AML-193 (cell line): Measurements from ENCODE around the gene CELSR1.
A peak's percentile ranks its signal among the peaks of the same experiment; 100 is the strongest.

Source experiments
- DNase-seq, 2 experiments: peaks; one replicate each; lab custom pipeline; 2025; lab: John Stamatoyannopoulos, UW

Gene CELSR1

DNA sequence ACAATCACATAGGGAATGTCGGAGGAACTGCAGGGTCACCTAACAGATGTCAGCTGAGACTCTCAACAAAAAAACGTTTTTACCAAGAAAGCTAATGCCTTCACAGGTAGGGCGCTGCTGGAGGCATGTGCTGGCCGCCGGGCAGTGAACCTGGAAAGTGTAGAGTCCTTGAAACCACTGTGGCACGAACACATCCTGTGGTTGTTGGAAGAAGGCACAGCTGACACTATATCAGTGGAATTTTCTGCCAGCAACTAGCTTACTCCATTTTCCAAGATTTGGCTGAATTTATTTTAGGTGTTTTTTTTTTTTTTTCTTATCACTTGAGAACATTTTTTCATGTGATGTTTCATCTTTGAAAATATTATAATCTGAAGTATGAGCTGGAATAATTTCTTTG is 187.7 kb downstream of the CELSR1 start:
- DNase-seq, result no peak

DNA sequence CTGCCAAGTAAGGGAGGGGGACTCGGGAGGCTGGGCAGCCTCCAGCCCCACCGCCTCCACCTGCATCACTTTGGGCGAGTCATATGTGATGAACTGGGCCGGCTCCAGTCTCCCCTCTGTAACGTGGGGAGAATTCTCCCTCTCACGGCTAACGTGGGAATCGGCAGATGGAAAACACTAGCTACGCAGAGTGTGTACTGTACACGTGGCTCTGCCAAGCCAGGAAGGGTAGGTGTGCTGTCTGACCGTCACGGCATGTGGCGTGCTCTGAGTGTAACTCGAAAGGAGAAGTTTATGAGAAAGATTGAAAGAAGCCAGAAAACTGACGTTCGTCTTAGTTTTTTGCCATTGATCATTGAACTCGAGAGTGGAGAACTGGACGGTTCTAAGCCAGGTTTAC is 188.2 kb downstream of the CELSR1 start:
- DNase-seq, result no peak

DNA sequence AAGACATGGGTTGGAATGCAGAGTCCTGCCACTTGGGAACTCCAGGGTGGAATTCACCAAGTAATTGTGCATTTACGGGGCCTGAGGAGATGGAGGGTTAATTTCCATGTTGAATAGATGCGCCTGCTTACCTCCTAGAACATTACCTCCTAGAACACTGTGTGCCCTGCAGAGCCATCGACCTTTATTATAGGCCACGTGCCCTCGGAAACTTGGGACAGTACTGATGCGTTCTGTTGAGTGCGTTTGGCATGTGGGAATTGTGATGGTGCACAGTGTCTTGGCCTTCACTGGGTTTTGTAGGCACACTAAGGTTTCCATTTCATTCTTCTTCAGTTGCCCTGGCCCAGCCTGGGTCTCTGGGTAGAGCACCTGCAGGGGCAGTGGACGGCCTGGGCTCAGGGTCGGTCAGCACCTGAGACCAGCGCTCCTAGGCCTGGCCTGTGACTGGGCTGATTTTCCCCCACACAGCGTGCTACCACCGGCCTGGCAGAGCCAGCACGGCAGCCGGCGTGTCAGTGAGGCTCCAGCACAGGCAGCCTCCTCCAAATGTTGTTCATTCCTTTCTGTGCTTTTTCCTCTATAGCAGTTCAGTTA is 189.2 kb downstream of the CELSR1 start:
- no peak for DNase-seq

DNA sequence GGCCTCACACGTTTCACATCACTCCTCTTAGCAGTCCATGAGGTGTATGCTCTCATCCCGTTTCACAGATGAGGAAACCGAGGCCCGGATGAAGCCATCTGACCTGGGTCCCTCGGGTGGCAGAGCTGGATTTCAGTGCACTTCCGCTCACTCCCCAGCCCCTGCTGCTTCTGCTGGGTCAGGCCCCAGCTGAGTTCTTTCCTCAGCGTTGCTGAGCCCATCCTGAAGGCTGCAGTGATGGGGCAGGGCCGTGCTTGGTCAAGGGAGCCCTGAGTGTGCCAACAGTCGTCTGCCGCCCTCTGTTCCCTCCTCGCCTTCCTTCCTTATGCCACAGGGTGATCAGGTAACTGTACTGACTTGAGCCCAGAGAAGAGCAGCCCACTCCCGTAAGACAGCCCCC is 189.8 kb downstream of the CELSR1 start:
- DNase-seq, result no peak

DNA sequence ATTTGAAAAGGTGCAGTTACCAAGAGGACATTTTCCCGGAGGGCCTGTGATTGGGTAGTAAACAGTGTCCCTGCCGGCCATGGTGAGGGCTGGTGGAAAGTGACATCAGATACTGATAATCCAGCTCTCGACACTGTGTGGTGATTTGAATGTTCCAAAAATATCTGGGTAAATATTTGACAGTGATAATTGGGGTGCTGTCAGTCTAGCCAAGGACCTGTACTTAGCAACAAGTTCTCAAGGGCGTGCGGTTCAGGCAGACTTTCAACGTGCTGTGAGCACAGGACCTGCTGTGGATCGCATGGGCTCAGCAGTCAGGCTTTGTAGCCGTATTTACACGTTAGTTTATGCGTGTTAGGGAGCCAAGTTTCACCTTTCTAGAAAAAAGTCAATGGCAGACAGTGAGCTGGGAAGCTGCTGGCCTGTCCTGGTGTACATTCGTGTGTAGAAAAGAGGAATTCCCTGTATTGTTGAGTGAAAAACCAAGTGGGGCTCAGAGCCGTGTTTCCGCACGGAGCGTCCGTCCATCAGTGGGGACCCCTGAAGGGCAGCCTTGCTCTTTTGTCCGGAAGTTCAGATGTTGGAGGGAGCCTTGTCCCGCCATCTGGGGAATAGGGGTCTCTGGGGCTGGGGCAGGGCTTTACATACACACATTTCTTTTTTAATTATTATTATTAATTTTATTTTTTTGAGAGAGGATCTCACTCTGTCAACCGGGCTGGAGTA is 190.6 kb downstream of the CELSR1 start:
- DNase-seq, result no peak

DNA sequence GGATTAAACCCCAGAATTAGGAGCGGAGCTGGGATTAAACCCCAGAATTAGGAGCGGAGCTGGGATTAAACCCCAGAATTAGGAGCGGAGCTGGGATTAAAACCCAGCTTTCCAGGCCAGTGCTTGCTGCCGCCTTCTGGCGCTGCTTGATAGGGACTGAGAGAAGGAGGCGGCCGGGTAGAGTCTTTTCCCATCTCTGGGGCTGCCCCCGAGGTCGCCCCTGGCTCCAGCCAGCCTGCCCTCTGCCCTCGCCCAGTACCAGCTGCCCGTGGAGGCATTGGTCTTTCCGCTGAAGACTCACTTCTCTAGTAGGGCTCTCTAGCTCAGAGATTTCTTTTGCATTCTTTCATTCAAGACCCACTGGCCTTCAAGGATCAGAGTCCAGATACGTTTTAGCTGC is 196.7 kb downstream of the CELSR1 start:
- no peak for DNase-seq

DNA sequence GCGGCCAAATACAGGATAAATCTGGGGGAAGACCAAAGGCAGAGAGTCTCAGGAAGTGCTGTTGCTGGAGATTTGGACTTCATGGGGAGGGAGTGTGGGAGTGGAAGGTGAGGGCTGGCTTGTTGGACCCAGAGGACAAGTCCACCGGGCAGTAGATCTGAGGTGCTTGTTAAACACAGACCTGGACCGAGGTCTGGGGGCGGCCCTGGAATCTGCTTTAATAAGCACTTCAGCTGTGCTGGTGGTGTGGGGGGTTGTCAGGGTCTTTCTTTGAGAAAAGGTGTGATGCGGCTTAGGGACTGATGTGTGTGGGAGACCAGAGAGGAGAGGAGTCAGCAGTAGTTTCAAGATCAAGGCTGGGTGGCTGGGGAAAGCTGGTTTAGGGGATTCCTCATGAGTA is 197.5 kb downstream of the CELSR1 start:
- no peak for DNase-seq

DNA sequence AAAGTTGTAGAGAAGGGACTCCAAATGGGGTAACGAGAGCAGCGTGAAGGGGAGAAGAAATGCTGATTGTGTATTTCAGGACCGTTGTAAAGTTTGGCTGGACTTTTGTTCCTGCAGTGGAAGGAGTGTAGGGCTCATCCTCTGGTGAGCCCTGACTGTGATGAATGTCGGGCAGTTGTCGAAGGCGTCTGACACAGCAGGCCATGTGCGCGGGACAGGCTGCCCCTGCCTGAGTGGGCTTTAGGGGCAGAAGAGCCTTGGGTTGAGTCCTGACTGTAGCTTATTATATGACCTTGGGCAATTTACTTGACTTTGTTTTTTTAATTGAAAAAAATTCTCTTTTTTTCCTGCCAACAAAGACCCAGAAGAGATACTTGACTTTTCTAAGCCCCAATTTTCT is 198.8 kb downstream of the CELSR1 start:
- no peak for DNase-seq

DNA sequence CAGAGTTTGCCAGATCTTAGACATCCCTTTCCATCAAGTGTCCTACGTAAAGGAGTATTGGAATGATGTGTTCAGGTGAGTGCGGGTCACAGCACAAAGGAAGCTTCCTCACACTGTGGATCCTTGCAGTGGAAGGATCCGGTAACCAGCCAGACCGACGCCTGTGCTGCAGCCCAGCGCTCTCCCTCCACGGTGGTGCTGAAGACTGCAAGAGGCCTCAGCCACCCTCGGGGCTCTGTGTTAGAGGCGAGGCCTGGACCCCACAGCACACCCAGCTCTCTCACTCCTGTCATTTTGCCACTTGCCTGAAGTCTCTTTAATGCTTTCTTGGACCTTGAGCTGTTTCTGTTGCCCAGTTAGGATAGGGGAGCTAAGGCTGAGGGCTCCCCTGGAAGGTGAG is 199.6 kb downstream of the CELSR1 start:
- no peak for DNase-seq

DNA sequence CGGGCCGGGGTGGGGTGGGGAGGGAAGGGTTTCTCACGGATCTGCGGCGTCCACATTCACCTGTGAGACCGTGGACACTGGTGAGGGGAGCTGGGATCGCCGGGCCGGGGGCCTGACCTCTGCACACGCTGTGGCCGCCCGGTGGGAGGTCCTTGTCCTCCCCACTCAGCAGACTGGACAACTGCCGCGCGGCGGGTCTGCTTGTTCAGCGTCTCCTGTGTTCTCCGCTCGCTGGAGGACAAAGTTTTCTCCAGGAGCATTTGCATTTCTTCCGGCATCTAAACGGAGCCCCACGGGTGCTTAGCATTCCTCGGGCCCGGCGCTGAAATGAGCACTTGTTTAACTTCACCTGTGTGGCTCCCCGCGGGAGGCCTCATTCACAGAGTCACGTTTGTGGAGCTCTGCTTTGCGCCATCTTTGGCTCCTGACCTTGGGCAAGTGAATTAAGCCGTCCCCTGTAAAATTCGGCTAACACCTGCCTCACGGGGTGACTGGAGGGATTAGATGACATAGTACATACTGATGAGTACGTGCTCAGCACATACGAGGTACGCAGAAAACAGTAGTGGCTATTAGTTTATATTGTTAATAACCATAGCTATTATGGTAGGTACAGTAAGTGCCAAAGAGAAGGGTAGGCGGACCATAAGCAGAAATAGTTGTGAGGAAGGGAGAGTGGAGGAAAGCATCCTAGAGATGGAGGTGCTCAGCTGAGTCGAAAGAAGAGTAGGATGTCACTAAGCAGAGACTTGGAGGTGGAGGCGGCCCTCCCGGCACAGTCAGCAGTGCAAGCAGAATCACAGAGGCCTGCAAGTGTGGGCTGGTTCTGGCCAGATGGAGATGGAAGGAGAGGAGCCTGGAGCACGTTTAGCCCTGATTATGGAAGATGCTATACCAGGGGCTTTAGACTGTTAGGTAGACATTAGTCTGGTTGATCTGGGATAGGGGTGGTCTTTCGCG is 201.0 kb downstream of the CELSR1 start:
- no peak for DNase-seq

DNA sequence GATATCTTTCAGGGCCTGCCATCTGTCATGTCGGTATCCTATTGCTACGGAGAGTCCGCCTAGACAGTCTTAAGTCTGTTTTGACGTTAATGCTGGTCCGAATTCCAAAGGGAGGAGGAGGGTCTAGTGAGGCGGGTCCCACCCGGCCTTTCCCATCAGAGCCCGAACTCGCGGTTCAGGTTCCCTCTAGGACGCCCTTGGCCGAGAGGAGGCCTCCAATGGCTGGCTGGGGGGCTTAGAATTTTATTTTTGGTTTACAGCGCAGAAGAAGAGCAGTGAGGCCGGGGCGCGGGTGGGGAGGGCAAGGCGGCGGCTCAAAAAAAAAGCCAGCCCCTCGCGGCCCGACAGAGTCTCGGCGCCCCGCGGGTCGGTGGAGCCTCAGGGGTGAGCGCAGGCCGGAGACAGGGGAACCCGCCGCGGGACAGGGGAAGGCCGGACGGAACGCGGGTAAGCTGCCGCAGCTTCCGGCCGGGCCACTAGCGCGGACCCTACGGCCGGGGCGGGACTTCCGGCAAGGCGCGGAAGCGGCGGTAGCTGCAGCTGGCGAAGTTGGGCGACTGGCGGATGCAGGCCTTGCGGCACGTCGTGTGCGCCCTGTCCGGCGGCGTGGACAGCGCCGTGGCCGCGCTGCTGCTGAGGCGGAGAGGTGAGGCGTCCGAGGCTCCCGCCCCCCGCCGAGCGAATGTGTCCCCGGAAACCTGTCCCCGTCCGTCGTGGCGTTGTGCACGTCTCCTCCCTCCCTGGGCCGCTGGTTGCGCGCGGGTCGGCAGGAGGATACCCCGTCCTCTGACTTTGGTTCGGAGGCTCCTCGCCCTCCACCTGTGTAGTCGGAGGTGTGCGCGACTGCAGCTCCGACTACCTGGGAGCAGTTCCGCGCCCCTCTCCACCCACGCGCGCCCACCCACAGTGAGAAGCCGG is 202.0 kb downstream of the CELSR1 start, which contains the start of gene TRMU:
TSS of gene TRMU (plus strand) at position 514 of the 918 bp plus-strand sequence. CDS start at position 565, 51 bp downstream.
- DNase-seq, result peak; percentile 69 to 78

DNA sequence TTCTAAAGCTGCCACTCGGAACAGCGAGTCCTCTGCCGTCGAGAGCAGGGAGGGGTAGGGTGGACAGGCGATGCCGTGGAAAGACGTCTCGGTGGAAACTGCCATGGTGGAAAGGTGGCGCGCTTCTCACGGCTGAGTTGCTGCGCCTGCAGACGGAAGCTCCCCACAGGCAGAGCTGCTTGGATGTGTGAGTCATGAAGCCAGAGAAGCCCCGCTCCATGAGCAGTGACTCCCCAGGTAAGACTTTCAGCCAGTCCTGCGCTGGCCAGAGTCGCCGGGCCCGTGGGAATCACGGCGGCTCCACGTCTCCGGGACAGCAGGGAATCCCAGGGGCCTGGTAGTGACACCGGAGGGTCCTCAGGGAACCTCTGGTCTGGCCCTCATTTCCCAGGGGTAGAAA is 205.9 kb downstream of the CELSR1 start:
- no peak for DNase-seq

DNA sequence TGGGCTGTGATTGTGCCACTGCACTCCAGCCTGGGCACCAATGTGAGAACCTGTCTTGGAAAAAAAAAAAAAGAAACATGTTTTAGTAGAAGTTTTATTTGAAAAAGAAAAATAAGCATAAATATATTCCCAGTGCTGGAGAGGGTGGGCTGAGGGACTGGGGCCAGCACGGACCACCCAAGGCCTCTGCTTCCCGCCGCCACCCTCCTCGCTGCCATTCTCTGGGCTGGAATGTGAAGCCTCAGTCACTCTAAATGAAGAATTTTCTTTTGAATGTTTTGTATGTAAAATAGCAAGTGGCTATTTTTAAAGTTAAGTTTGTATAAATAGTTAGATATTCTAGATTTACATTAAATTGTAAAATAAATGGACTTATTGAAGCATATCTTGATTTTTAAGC is 207.0 kb downstream of the CELSR1 start:
- DNase-seq, result no peak

DNA sequence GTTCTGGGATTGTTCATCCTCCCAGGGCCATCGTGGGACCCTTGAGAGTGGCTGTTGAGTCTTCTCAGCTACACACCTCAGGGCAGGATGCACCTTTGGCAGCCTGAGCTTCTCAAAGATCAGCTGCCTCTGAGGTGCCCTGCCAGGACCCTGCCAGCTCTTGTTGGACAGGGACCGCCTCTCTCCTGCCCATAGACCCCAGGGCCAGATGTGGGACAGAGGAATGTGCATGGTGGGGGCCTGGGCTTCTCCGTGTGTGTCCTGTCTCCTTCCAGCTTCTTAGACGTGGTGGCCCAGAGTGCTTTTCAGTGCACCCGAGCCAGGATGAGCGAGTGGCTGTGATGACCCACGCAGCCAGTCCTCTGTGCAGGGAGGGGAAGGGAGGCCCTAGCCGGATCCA is 207.8 kb downstream of the CELSR1 start:
- no peak for DNase-seq

DNA sequence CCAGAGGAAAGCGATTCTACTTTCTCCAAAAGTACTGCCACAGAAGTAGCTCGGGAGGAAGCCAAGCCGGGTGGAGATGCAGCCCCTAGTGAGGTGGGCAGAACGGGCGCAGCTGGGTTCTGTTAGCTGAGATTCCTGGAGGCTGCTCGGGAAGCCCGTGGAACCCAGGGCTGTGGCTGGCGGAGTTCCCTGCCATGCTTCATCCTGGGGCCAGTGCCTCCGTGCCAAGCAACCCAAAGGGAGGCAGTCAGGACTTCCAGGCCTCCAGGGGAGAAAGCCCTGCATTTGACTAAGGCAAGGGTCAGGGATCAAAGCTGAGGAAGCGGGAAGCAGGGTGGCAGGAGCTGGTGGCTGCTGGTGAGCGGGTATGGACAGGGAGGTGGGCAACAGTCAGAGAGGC is 208.6 kb downstream of the CELSR1 start:
- no peak for DNase-seq

DNA sequence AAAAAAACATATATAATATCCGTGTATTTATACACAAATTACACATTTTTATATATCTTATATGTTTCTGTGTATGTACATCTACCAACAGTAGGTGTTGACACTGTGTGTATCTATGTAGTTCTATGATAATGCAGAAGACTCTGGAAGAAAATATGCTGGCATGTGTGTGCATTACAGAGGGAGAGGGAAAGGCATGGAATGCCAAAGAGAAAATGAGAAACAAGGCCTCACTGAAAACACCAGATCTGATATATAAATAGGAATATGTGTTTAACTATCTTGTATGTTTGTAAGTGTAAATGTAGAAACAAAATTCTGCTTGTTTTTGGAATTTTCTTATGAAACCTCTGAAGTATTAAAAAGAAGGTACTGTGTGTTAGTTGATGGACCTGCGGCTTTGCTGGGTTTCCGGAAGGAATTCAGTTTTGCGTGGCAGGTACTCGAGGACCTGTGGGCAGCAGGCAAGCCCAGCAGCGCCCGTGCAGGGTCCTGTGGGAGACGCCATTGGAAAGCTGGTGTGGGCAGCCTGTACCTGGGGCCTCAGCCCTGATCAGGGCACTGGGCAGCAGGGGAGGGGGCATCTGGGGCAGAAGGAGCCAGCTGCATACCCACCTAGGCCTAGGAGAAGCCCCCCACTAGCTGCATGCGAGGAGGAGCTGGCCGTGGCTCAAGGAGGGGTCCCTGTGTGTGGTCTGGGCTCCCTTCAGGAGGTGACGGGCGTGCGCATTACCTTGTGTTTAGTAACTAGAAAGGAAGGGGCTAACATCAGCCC is 209.5 kb downstream of the CELSR1 start:
- no peak for DNase-seq

DNA sequence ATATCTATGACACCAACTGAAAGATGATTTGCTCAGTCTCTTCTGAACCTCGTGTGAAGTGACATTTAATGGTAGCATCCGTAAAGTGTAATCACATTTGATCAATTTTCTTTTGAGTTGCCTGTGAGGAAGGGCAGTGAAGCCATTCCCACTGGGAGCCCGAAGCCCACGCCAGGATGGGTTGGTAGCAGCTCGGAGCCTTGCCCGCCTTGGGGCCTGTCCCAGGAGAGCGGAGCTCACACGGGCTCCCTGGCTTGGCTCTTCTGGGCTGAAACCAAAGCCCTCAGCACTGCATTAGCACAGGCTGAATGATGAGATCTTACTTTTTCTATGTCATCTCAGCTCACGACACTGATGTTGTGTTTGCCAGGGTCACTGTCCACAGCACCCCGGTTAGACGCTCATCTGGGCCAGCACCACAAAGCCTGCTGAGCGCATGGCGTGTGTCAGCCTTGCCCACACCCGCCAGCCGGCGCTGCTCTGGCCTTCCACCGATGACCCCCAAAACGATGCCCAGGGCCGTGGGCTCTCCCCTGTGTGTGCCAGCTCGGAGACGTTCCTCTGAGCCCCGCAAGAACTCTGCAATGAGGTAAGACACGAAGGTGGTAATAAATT is 211.2 kb downstream of the CELSR1 start:
- DNase-seq, result no peak

DNA sequence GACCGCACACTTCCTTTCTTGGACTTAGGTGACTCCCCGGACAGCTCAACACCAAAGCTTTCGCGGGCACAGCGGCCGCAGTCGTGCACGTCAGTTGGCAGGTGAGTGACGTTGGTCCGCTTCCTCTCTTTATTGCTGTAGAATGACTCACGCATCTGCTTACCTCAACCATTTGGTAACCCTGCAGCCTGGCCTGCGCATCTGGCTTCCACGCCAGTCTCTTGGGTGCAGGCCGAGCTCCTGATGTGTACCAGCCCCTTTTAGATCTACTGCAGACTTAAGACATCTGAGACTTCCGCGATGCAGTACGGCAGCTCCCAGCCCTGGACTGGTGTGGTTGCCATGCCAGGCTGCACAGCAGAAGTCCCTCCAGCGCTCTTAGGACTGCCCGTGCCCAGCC is 214.3 kb downstream of the CELSR1 start:
- no peak for DNase-seq

DNA sequence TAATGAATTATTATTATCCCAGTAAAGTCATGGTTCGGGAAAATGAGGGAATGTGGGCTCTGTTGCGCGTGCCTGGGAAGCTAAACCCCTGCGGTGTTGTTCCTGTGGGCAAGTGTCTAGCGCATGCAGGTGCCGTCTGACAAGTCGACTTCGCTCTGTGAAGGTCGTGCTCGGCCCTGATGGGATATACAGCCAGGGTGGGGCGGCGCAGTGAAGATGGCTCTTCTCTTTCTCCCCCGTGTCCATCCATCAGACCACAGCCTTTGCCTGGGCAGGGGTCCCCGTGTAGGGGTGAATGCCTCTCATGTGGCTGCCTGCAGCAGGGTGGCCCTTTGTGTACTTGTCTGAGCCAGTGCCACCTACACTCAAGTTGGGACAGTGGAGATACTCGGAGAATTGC is 214.7 kb downstream of the CELSR1 start:
- no peak for DNase-seq

DNA sequence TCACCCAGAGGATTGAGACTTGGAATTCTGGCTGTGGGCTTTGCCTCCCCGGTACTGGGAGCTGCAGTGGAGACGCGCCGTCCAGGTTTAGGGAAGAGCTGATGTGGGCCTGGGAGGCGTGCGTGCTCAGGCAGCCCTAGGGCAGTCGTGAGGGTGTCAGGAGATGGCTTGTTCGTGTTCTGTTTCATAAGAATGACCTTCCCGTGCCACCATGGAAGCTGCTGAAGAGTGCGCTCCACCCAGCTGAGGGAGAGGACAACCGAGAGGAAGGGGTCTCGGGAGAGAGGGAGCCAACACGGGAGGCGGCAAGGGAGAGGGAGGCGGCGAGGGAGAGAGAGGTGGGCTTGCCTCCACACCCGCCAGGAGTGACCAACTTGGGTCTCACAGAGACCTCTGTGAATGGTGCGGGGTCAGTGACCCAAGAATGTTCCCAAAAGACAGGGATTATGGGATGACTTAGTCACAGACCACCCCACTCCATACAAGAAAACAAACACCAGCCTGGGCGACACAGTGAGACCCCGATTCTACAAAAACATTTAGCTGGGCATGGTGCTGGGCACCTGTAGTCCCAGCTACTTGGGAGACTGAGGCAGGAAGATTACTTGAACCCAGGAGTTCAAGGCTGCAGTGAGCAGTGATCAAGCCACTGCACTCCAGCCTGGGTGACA is 216.6 kb downstream of the CELSR1 start:
- DNase-seq, result no peak
